BE2C (cell line): ENCODE data around the gene SETD2.

Experiments
- DNase-seq: peaks from one replicate; pipeline ENCODE4 v3.0.0-alpha.2; 2020
- H3K27me3 ChIP-seq: fragments of 250-450 bp; sonication (Bioruptor Pico); 2 replicates; pipeline ENCODE4 v1.5.1; 2020; ENCODE audit warnings: mild to moderate bottlenecking
- H3K36me3 ChIP-seq: fragments of 250-450 bp; sonication (Bioruptor Pico); 2 replicates; pipeline ENCODE4 v1.5.1; 2020; ENCODE audit warnings: mild to moderate bottlenecking
- H3K4me1 ChIP-seq: fragments of 250-450 bp; sonication (Bioruptor Pico); 2 replicates; pipeline ENCODE4 v1.5.1; 2020
- H3K4me3 ChIP-seq: 2 replicates; pipeline ENCODE4 v1.5.1; 2011; ENCODE audit warnings: low read depth, low read length
- H3K9me3 ChIP-seq: fragments of 250-450 bp; sonication (Bioruptor Pico); 2 replicates; pipeline ENCODE4 v1.5.1; 2020
- TF ChIP-seq, protein P1 (sequence below): IDR thresholded peaks from 2 replicates; pipeline ENCODE4 v1.5.1; 2012; ENCODE audit warnings: mild to moderate bottlenecking, low read depth, low read length

The SETD2 gene

GRCh38 chr3:46974421-46975171, 189.3 kb downstream of the SETD2 start:
- Histone ChIP-seq H3K27me3 (no peaks in the 10 kb centered on the region), H3K4me1 (no peaks in the 10 kb centered on the region), H3K36me3 (no peaks in the 10 kb centered on the region), H3K9me3 (no peaks in the 10 kb centered on the region), H3K4me3 (no peak overlapping the region)
- TF ChIP-seq, protein P1, sequence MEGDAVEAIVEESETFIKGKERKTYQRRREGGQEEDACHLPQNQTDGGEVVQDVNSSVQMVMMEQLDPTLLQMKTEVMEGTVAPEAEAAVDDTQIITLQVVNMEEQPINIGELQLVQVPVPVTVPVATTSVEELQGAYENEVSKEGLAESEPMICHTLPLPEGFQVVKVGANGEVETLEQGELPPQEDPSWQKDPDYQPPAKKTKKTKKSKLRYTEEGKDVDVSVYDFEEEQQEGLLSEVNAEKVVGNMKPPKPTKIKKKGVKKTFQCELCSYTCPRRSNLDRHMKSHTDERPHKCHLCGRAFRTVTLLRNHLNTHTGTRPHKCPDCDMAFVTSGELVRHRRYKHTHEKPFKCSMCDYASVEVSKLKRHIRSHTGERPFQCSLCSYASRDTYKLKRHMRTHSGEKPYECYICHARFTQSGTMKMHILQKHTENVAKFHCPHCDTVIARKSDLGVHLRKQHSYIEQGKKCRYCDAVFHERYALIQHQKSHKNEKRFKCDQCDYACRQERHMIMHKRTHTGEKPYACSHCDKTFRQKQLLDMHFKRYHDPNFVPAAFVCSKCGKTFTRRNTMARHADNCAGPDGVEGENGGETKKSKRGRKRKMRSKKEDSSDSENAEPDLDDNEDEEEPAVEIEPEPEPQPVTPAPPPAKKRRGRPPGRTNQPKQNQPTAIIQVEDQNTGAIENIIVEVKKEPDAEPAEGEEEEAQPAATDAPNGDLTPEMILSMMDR, result no peak
- no peak for DNase-seq

- DNase-seq, result no peak
- H3K36me3 ChIP-seq, result no peaks in the 10 kb centered on the region
- TF ChIP-seq, protein P1, result no peak
- H3K9me3 ChIP-seq, result no peaks in the 10 kb centered on the region
- H3K27me3 ChIP-seq, result no peaks in the 10 kb centered on the region
- H3K4me1 ChIP-seq, result no peaks in the 10 kb centered on the region
- H3K4me3 ChIP-seq, result no peak overlapping the region
Observed at GRCh38 chr3:46972396-46972795, 191.5 kb downstream of the SETD2 start.

GRCh38 chr3:46971742-46972141, 192.2 kb downstream of the SETD2 start:
- Histone ChIP-seq H3K4me1 (no peaks in the 10 kb centered on the region), H3K9me3 (no peaks in the 10 kb centered on the region)

DNA sequence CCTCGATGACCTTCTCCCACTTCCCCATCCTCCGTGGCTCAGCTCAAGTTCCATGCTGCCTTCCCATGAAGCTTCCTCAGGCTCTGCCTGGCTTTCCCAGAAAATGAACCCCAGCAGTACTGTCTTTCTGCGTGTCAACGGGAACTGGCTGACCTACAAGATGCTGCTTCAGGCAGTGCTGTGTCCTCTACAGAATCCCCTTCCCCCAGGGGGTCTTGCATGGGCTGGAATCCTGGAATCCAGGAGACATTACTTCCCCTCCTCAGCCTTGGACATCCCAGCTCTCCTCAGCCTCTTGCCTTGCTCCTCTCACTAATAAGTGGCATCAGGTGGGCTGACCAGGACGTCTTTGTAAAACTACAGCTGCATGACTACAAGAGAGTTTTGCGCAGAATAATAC, 192.8 kb downstream of the SETD2 start:
- TF ChIP-seq, protein P1, result no peak
- Histone ChIP-seq H3K9me3 (no peaks in the 10 kb centered on the region), H3K36me3 (no peaks in the 10 kb centered on the region), H3K4me3 (no peak overlapping the region), H3K27me3 (no peaks in the 10 kb centered on the region), H3K4me1 (no peaks in the 10 kb centered on the region)
- DNase-seq, result no peak

More at GRCh38 chr3:46971742-46972141, 192.2 kb downstream of the SETD2 start:
- no peaks in the 10 kb centered on the region for H3K36me3 ChIP-seq
- H3K27me3 ChIP-seq, result no peaks in the 10 kb centered on the region
- DNase-seq, result no peak
- no peak overlapping the region for H3K4me3 ChIP-seq
- TF ChIP-seq, protein P1, result no peak

GRCh38 chr3:46970391-46971091, 193.4 kb downstream of the SETD2 start:
- H3K27me3 ChIP-seq, result no peaks in the 10 kb centered on the region

More at GRCh38 chr3:46970391-46971091, 193.4 kb downstream of the SETD2 start:
- Histone ChIP-seq H3K4me1 (no peaks in the 10 kb centered on the region), H3K36me3 (no peaks in the 10 kb centered on the region), H3K4me3 (no peak overlapping the region), H3K9me3 (no peaks in the 10 kb centered on the region)
- TF ChIP-seq, protein P1, result no peak
- DNase-seq, result no peak
